Panc1 (cell line): Measurements from ENCODE around the gene GRIK4. TPM values are rescaled to one million over a fixed set of nuclear protein-coding genes. Genes with fewer than 3 reads are reported as not detected.

Experiments
- ATAC-seq: fragments of 200-7000 bp; cut with Tn5 transposase; 2 replicates; pipeline ENCODE4 v1.9.1; 2020; ENCODE audit warnings: mild to moderate bottlenecking, moderate library complexity
- BruUV-seq: library from RNA; stranded (reverse); fragments of 400-500 nt; replicated peaks from 2 replicates; lab custom pipeline; 2021; lab: Mats Ljungman, UMichigan
- CTCF ChIA-PET: fragments of 300-600 bp; sonication (Branson Sonifier 250); formaldehyde crosslinking; loops from one replicate; lab custom pipeline; 2022; ENCODE audit warnings: antibody characterized with exemption; lab: Charles Lee
- POLR2A ChIA-PET: fragments of 300-600 bp; sonication (Branson Sonifier 250); formaldehyde crosslinking; loops from one replicate; lab custom pipeline; 2022; ENCODE audit warnings: antibody characterized with exemption; lab: Charles Lee
- DNase-seq: peaks from one replicate; pipeline ENCODE4 v3.0.0-alpha.2; 2010; ENCODE audit warnings: low read depth, low spot score
- H3K27ac ChIP-seq: 2 replicates; pipeline ENCODE4 v1.5.1; 2011; ENCODE audit warnings: mild to moderate bottlenecking, low read length, inconsistent platforms
- H3K27me3 ChIP-seq: fragments of 200-500 bp; sonication (Bioruptor generic); 2 replicates; pipeline ENCODE4 v1.6.0; 2014; ENCODE audit warnings: low read length, inconsistent platforms; ENCODE audit not compliant: control insufficient read depth, insufficient read depth
- H3K36me3 ChIP-seq: fragments of 200-500 bp; sonication (Bioruptor generic); 2 replicates; pipeline ENCODE4 v1.5.1; 2014; ENCODE audit warnings: inconsistent platforms, mild to moderate bottlenecking, low read length, moderate library complexity; ENCODE audit not compliant: control insufficient read depth, insufficient read depth
- H3K4me1 ChIP-seq: 2 replicates; pipeline ENCODE4 v1.5.1; 2011; ENCODE audit warnings: inconsistent platforms, mild to moderate bottlenecking, low read length, moderate library complexity; ENCODE audit not compliant: control insufficient read depth, insufficient read depth
- H3K4me3 ChIP-seq, 2 experiments: 2 replicates each; pipeline ENCODE4 v1.5.1; 2011 to 2012; ENCODE audit warnings: low read depth in 2 of 2, low read length in 2 of 2, mild to moderate bottlenecking in 2 of 2, inconsistent platforms in 1 of 2, moderate library complexity in 1 of 2
- H3K9me3 ChIP-seq: fragments of 200-500 bp; sonication (Bioruptor generic); 2 replicates; pipeline ENCODE4 v1.5.1; 2014; ENCODE audit warnings: low read depth, mild to moderate bottlenecking, inconsistent platforms, low read length, moderate library complexity; ENCODE audit not compliant: control insufficient read depth, insufficient read depth
- CTCF ChIP-seq: fragments of 450-650 bp; IDR thresholded peaks from 2 replicates; pipeline ENCODE4 v1.5.1; 2017; ENCODE audit warnings: mild to moderate bottlenecking
- POLR2AphosphoS5 ChIP-seq: IDR thresholded peaks from 2 replicates; pipeline ENCODE4 v1.6.1; 2012; ENCODE audit warnings: mild to moderate bottlenecking, low read depth, low read length, moderate library complexity
- REST ChIP-seq, 2 experiments: IDR thresholded peaks; 2 replicates each; pipeline ENCODE4 v1.6.1; 2011 to 2012; ENCODE audit warnings: low read depth in 2 of 2, control low read depth in 1 of 2, low read length in 1 of 2, mild to moderate bottlenecking in 1 of 2, moderate library complexity in 1 of 2; ENCODE audit not compliant: insufficient read depth in 1 of 2
- SIN3A ChIP-seq: IDR thresholded peaks from 2 replicates; pipeline ENCODE4 v1.6.1; 2012; ENCODE audit warnings: low read depth, mild to moderate bottlenecking, low read length, moderate library complexity, borderline replicate concordance; ENCODE audit not compliant: insufficient read depth
- TCF7L2 ChIP-seq: IDR thresholded peaks from 2 replicates; pipeline ENCODE4 v1.6.1; 2011; ENCODE audit warnings: mild to moderate bottlenecking, low read depth, low read length, inconsistent platforms
- in situ Hi-C: cut with HindIII; loops from 2 replicates; pipeline ENCODE4 v1.10.0; 2016; ENCODE audit warnings: low sequenced_read_pairs, low pct_unique_long_range_greater_than_20kb
- intact Hi-C: fragments of 100-400 bp; cut with micrococcal nuclease; formaldehyde crosslinking; loops from one replicate; pipeline ENCODE4 v1.10.0; 2022; ENCODE audit not compliant: unreplicated experiment
- total RNA-seq: library from RNA; stranded (reverse); gene quantifications from one replicate; pipeline ENCODE4 v1.2.1, GENCODE V29; 2021; ENCODE audit not compliant: unreplicated experiment

Gene GRIK4
- total RNA-seq, 1 experiment from 2014 or later, result 0.62 TPM

- TF ChIP-seq REST (IDR thresholded peaks at IDR 0.05; ENCODE audit: insufficient read depth in 1 of 2, low read depth in 2 of 2, low read length in 1 of 2) (no peak), POLR2AphosphoS5 (no peak), CTCF (no peak), TCF7L2 (no peak), SIN3A (no peak)
- BruUV-seq, result no TSS peak
- H3K36me3 ChIP-seq, result no peaks in the 10 kb centered on the region
- ATAC-seq, result no peak
- H3K27ac ChIP-seq, result no peak overlapping the region
- POLR2A ChIA-PET, result no interaction called here
- H3K27me3 ChIP-seq, result no peaks in the 10 kb centered on the region
- no peak overlapping the region for H3K4me3 ChIP-seq
- H3K4me1 ChIP-seq, result no peaks in the 10 kb centered on the region
- no peak for DNase-seq
- CTCF ChIA-PET, result no interaction called here
- intact Hi-C loops, result loop anchor here (10.0 kb wide), 1 partner anchor 115 kb away; no protein-coding TSS in a partner anchor
- no peaks in the 10 kb centered on the region for H3K9me3 ChIP-seq
- in situ Hi-C loops, result no loop called here
These were observed 288.7 kb downstream of the GRIK4 start for GRCh38 chr11:120800206-120800605.

DNA sequence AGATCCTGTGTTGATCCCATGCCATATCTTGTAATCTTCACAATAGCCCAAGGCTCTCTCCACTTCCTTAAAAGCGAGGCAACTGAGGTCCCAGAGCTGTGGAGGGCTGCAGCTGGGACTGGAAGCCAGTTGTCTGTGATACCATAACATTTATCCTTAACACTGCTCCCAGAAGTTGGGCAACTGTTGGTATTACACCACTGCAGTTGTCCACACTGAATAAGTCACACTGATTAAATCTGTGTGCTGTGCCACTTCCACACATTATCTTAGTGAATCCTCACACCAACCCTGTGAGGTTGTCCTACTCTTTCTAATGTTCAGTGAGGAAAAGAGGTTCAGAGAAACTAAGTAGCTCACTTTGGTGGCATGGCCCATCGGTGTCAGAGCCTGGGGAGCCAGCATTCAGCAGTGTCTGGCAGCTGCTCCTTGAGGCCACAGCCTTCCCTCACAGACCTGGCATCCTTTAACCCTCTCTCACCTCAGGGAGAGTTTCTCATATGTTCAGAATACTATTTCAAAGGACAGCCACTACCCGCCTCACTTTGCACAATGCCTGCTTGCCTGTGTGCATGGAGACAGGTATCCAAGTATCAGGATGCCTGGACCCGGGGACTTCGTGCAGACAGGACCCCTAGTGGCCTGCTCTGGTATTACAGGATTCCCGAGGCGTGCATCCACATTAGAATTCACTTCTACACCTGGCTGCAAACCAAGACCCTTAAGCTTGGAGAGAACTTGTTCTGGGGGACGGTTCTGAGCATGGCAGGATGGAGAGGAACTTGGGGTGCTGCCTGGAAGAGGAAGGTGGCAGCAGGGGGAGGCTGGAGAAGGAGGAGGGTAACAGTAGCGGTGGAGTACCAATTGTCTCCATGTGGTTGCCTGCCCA is 290.5 kb downstream of the GRIK4 start:
- ChIA-PET CTCF (interaction anchor here (0.8 to 1.2 kb wide), 3 partner anchors 16 to 117 kb away, joined by 3 read pairs; no protein-coding TSS in a partner anchor), POLR2A (no interaction called here)
- no peaks in the 10 kb centered on the region for H3K27me3 ChIP-seq
- no TSS peak for BruUV-seq
- H3K4me1 ChIP-seq, result peaks cover 14% of the 10 kb centered on the region
- H3K27ac ChIP-seq, result no peak overlapping the region
- ATAC-seq (peak; percentile 85), DNase-seq (peak; percentile 45)
- in situ Hi-C loops, result no loop called here
- intact Hi-C loops, result loop anchor here (10.0 kb wide), 1 partner anchor 117 kb away; no protein-coding TSS in a partner anchor
- no peaks in the 10 kb centered on the region for H3K9me3 ChIP-seq
- no peak for TF ChIP-seq TCF7L2
- TF ChIP-seq CTCF, result peak; percentile 98
- no peaks in the 10 kb centered on the region for H3K36me3 ChIP-seq
- H3K4me3 ChIP-seq, result no peak overlapping the region
